Astrocyte (in vitro differentiated cells and primary cell): Measurements from ENCODE around the gene HMG20B. TPM values are rescaled to one million over a fixed set of nuclear protein-coding genes. Genes with fewer than 3 reads are reported as not detected.

Experiments used
- DNase-seq: peaks from one replicate; pipeline ENCODE4 v3.0.0-alpha.2; 2010; ENCODE audit warnings: low read depth
- FAIRE-seq: peaks from 2 replicates; lab custom pipeline; 2011; peaks lifted over from hg19 to GRCh38; lab: Jason Lieb, UNC
- H2AFZ ChIP-seq: 2 replicates; pipeline ENCODE4 v1.6.0; 2012; ENCODE audit warnings: low read depth, low read length, inconsistent platforms
- H3K27ac ChIP-seq: 2 replicates; pipeline ENCODE4 v1.5.1; 2011; ENCODE audit warnings: low read depth, low read length, inconsistent platforms
- H3K27me3 ChIP-seq: 2 replicates; pipeline ENCODE4 v1.6.0; 2011; ENCODE audit warnings: low read length, inconsistent platforms; ENCODE audit not compliant: insufficient read depth
- H3K36me3 ChIP-seq: 2 replicates; pipeline ENCODE4 v1.5.1; 2011; ENCODE audit warnings: low read length, inconsistent platforms; ENCODE audit not compliant: insufficient read depth
- H3K4me1 ChIP-seq: 2 replicates; pipeline ENCODE4 v1.5.1; 2011; ENCODE audit warnings: low read length, inconsistent platforms; ENCODE audit not compliant: insufficient read depth
- H3K4me2 ChIP-seq: 2 replicates; pipeline ENCODE4 v1.6.0; 2012; ENCODE audit warnings: low read length, inconsistent platforms
- H3K4me3 ChIP-seq: 2 replicates; pipeline ENCODE4 v1.5.1; 2011; ENCODE audit warnings: low read depth, mild to moderate bottlenecking, low read length, inconsistent platforms; ENCODE audit not compliant: insufficient read depth
- H3K79me2 ChIP-seq: 2 replicates; pipeline ENCODE4 v1.6.0; 2012; ENCODE audit warnings: mild to moderate bottlenecking, low read length, inconsistent platforms; ENCODE audit not compliant: insufficient read depth
- H3K9ac ChIP-seq: 2 replicates; pipeline ENCODE4 v1.6.0; 2012; ENCODE audit warnings: mild to moderate bottlenecking, low read length, inconsistent platforms
- H3K9me3 ChIP-seq: 2 replicates; pipeline ENCODE4 v1.5.1; 2012; ENCODE audit warnings: low read depth, mild to moderate bottlenecking, low read length, inconsistent platforms; ENCODE audit not compliant: insufficient read depth
- H4K20me1 ChIP-seq: 2 replicates; pipeline ENCODE4 v1.6.0; 2012; ENCODE audit warnings: low read length, inconsistent platforms; ENCODE audit not compliant: insufficient read depth
- H3K27ac Mint-ChIP-seq: one replicate; pipeline ENCODE4 v1.8.0; 2021; ENCODE audit warnings: mild to moderate bottlenecking, mixed read lengths; ENCODE audit not compliant: unreplicated experiment
- H3K27me3 Mint-ChIP-seq: one replicate; pipeline ENCODE4 v1.8.0; 2021; ENCODE audit warnings: low read depth, mixed read lengths; ENCODE audit not compliant: unreplicated experiment
- H3K36me3 Mint-ChIP-seq: one replicate; pipeline ENCODE4 v1.8.0; 2021; ENCODE audit warnings: low read depth, mixed read lengths; ENCODE audit not compliant: unreplicated experiment
- H3K4me1 Mint-ChIP-seq: one replicate; pipeline ENCODE4 v1.8.0; 2021; ENCODE audit warnings: low read depth, mixed read lengths; ENCODE audit not compliant: unreplicated experiment
- H3K4me3 Mint-ChIP-seq: one replicate; pipeline ENCODE4 v1.8.0; 2021; ENCODE audit warnings: mild to moderate bottlenecking, moderate library complexity, mixed read lengths; ENCODE audit not compliant: unreplicated experiment
- H3K9me3 Mint-ChIP-seq: one replicate; pipeline ENCODE4 v1.8.0; 2021; ENCODE audit warnings: mild to moderate bottlenecking, mixed read lengths; ENCODE audit not compliant: unreplicated experiment
- EZH2 ChIP-seq: IDR thresholded peaks from 2 replicates; pipeline ENCODE4 v1.6.1; 2012; ENCODE audit warnings: mild to moderate bottlenecking, low read length, inconsistent platforms; ENCODE audit not compliant: insufficient read depth
- total RNA-seq: library from RNA; stranded (reverse); gene quantifications from 2 replicates; pipeline ENCODE4 v1.2.1, GENCODE V29; 2021
- TF ChIP-seq, protein P1 (sequence below): IDR thresholded peaks from 2 replicates; pipeline ENCODE4 v1.5.1; 2011; ENCODE audit warnings: low read depth, mild to moderate bottlenecking, inconsistent platforms, low read length, moderate library complexity; ENCODE audit not compliant: insufficient read depth

Gene HMG20B
- total RNA-seq, 1 donor from 2014 or later, result 55.9 TPM

DNA sequence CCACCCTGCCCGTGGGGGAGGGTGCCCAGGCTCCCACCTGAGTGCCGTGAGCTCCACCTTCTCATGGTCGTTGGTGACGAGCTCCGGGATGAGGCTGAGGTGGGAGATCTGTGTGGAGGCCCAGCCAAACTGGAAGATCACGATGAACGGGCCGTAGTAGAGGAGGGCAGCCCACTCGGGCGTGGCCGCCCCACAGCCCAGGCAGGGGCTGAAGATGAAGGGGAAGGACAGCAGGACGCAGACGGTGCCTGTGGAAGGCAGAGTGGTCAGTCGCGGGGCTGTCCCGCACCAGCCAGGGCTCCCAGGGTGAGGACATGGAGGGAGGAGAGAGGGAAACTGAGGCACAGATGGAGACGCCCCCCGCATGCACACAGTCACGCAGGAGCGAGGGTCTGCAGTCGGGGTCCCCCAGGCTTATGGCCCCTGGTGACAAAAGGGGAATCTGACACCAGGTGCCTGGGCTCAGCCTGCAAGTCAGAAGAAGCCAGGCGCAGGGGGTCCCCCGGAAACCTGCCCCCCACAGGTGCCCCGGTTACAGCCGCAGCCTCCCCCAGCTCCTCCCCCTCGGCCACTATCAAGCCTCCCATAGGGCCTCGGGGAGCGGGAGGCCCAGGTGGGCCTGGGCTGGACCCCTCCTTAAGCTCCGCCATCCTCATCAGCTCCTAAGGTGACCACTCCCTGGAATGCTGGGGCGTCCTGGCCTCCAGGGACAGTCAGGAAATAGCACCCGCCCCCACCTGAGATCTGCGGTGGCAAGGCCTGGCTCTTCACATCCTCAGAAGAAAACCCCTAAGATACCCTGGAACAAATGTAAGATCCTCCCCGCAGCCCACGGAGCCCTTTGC, 21.6 kb upstream of the HMG20B start:
- peaks cover 48% of the 10 kb centered on the region for H3K79me2 ChIP-seq
- peaks cover 19% of the 10 kb centered on the region for H3K4me1 ChIP-seq
- peaks cover 73% of the 10 kb centered on the region for H4K20me1 ChIP-seq
- Mint-ChIP-seq H3K4me3 (no peak overlapping the region), H3K27me3 (no peaks in the 10 kb centered on the region), H3K4me1 (peaks cover 17% of the 10 kb centered on the region), H3K9me3 (no peaks in the 10 kb centered on the region), H3K36me3 (peaks cover 15% of the 10 kb centered on the region), H3K27ac (peak overlapping the region; percentile 41)
- H3K9me3 ChIP-seq, result no peaks in the 10 kb centered on the region
- no peak overlapping the region for H2AFZ ChIP-seq
- DNase-seq (no peak), FAIRE-seq (no peak)
- H3K9ac ChIP-seq, result no peak overlapping the region
- TF ChIP-seq, protein P1, sequence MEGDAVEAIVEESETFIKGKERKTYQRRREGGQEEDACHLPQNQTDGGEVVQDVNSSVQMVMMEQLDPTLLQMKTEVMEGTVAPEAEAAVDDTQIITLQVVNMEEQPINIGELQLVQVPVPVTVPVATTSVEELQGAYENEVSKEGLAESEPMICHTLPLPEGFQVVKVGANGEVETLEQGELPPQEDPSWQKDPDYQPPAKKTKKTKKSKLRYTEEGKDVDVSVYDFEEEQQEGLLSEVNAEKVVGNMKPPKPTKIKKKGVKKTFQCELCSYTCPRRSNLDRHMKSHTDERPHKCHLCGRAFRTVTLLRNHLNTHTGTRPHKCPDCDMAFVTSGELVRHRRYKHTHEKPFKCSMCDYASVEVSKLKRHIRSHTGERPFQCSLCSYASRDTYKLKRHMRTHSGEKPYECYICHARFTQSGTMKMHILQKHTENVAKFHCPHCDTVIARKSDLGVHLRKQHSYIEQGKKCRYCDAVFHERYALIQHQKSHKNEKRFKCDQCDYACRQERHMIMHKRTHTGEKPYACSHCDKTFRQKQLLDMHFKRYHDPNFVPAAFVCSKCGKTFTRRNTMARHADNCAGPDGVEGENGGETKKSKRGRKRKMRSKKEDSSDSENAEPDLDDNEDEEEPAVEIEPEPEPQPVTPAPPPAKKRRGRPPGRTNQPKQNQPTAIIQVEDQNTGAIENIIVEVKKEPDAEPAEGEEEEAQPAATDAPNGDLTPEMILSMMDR, result no peak
- TF ChIP-seq EZH2, result no peak
- H3K27ac ChIP-seq, result no peak overlapping the region
- H3K36me3 ChIP-seq, result no peaks in the 10 kb centered on the region
- no peak overlapping the region for H3K4me3 ChIP-seq
- no peak overlapping the region for H3K4me2 ChIP-seq
- H3K27me3 ChIP-seq, result no peaks in the 10 kb centered on the region

DNA sequence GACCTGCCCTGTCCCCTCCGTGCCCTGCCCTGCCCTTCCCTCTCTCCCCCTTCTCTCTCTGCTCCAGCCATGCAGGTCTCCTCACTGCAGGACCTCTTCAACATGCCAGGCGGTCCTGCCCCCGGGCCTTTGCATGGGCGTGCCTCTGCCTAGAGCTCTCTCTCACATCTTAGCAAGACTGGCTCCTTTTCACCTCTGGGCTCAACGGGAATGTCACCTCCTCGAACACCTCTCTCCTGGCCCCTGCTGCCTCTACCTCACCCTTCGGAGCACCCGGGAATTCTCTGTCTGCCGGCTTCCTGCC, 21.0 kb upstream of the HMG20B start:
- TF ChIP-seq, protein P1, result no peak
- TF ChIP-seq EZH2, result no peak
- Histone ChIP-seq H3K27me3 (no peaks in the 10 kb centered on the region), H3K79me2 (peaks cover 54% of the 10 kb centered on the region), H3K4me1 (peaks cover 25% of the 10 kb centered on the region), H4K20me1 (peaks cover 73% of the 10 kb centered on the region), H3K27ac (no peak overlapping the region), H3K4me2 (no peak overlapping the region), H2AFZ (no peak overlapping the region), H3K9me3 (no peaks in the 10 kb centered on the region), H3K36me3 (no peaks in the 10 kb centered on the region), H3K9ac (no peak overlapping the region), H3K4me3 (no peak overlapping the region)
- Mint-ChIP-seq H3K36me3 (peaks cover 15% of the 10 kb centered on the region), H3K4me3 (no peak overlapping the region), H3K4me1 (peaks cover 22% of the 10 kb centered on the region), H3K9me3 (no peaks in the 10 kb centered on the region), H3K27me3 (no peaks in the 10 kb centered on the region), H3K27ac (no peak overlapping the region)
- DNase-seq (no peak), FAIRE-seq (no peak)
